ENCODE measurements around the gene SMLR1.

Gene SMLR1

DNA sequence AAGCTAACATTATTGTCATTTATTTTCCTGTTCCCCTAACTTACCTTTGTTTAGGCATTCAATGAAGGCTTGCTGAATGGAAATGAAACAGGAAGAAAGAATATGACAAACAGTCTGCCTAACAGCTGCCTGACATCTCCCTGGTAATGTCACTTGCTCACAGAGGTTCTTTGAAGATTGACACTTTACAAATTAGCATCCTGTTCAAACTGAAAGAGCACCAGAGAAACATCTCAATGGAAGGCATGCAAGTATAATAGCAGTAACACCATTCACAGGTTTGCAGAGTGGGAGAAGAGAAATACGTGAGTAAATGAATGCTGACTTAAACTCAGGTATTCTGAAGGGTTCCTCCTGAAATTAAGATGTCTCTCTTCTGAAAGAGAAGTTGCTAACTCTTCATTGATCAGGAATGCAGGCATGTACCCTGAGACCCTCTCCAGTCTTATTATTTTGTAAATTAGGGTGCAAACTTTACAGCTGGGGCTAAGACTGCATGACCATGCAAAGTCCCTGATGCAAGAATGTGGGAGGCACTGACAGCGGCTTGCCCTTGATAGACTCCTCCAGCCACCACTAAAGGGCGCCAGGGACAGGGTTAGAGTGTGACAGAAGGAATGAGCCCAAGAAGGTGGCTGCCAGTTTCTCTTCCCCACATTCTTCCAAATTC is 1.3 kb upstream of the SMLR1 start:
- no peak for DNase-seq

DNA sequence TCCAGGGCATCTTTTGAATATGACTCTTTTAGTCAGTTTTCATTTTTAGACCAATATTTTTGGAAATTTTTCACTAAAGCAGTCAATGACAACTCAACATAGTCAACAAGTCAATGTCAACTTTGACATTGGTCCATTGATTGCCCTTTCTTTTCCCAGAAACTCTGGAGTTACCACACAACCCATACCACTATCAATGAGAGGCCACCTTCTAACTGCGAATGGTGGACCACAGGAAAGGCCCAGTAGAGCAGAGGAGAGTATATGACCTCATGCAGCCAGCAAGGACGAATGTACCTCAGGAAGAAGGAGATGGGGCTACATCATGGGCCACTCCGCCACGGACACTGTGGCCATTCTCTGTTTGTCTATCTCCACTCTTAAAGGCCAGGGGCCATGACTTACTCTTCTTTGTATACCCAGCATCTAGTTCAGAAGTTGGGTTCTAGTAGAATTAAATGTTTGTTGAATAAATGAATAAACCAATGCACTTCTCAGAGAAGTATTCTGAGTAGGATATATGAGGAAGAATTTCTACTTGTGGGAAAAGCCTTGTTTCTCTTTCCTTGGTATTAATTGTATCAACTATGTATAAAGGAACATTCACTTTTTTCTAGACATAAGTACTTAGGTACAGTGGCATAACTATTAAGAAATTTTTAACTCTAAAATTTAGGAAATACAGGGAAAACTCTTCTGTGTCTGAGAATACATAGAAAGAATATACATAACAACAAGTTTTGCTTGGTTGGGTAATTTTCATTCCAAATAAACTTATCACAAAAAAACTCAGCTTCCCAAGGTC is 562 bp upstream of the SMLR1 start:
- DNase-seq = no peak

DNA sequence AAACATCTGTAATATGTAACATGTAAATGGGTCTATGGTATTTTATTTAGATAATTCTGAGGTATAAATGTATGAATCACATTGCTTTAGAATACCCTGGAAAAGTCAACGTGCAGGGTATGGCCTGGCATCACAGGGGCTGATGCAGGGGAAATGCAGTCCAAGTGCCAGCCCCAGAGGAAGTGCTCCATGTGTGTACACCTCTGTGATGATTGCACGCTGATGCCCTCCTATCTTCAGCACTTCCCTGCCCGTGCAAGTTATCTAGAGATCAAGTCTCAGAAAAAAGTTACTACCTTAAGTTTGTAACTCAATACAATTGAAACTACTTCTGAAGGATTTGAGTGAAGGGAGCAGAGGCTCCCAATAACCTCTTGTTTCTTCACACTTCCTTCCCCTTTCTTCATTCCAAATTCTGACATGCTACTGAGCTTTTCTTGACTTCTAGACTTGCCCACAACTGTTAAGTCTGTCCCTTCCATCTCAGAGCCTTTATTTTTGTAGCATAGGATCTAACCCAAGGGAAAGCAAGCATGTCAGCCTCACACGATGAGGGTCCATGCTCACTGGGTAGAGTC is 2.2 kb downstream of the SMLR1 start:
- no peak for DNase-seq

DNA sequence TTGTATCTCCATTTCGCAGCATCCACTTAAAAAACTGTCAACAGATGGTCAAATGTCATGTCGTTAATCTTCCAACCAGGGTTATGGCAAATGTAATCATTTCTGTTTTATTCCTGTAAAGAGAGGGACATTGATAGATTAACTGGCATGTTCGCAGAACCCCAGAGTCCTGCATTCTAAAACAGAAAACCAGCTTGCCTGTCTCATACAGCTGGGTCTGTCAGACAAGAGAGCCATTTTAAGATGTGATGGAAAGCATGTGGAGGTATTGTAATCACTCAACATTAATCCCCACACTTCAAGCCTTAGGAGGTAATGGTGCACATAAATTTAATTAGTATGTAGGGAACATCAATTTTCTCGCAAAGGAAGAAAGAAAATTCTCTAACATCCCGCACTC is 4.4 kb downstream of the SMLR1 start:
- DNase-seq = no peak

DNA sequence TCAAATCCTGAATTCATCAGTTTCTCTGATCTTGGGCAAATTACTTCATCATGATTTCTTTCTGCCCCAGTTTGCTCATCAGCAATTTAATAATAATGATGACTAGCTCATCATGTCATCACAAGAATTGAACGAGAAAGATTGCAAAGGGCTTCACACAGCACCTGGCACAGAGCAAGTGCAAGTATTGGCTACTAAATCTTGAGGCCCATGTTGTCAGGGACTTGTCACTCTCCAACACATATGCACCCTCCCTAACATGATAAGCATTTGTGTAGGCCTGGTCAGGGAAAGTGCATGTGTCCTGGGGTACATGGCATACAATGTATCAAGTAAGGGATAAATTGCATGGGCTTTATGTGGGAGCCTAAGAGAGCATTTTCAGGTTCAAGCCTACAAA is 6.4 kb downstream of the SMLR1 start:
- no peak for DNase-seq

DNA sequence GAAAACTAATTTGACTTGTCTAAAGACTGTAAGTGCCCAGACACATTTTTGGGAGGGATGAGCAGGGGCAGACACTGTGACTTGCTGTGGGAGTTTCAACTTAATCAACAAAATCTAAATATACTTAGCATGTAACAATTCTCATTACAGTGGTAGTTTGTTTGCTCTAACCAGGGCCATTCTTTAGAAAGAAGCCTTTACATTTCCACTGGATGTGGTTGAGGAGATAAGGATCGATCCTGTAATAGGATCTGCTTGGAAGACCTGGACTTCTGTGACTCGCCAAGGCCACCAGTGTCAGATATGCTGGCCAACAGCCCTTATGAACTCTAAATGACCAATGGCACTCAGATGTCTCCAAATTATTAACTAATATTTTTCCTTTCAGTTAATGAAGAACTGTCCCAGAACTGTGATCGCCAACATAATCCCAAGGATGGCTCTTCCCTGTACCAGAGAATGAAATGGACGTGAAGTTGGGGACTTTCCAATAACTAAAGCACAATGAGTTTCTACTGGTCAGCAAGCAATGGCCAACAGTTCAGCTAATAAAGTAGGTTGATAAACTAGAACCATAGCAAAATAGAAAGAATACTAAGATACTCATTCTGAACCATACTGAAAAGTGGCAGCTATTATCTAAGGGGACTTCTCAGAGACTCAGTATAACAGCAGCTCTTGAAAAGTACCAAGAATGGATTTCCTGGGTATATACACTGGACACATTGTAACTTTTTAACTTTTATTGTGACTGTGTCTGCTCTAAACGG is 7.5 kb downstream of the SMLR1 start:
- DNase-seq = no peak

DNA sequence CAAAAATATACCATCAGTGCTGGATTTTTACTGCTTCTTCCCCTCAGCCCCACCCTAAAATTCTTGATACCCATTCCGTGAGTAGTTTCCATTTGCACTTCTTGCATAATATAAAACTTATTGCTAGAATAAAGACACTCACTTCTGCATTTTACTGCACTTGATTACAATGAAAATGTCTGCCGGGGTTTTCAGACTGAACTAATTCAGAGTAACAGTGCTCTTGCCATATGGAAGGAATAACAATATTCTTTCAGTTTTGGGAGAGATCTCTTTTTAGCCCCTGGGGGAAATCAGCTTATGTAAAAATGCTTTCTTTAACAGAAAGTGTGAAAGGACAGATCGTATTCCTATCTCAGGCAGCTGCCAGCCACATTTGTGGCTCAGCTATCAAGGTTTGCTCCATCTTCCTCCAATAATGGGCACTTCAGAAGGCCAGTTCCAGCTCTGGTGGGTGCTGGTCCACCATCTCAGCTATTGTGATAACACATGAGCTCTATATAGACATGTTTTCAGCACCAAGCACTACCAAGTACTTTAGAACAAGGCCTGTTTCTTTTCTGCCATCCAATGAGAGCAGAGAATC is 8.9 kb downstream of the SMLR1 start:
- DNase-seq = no peak

DNA sequence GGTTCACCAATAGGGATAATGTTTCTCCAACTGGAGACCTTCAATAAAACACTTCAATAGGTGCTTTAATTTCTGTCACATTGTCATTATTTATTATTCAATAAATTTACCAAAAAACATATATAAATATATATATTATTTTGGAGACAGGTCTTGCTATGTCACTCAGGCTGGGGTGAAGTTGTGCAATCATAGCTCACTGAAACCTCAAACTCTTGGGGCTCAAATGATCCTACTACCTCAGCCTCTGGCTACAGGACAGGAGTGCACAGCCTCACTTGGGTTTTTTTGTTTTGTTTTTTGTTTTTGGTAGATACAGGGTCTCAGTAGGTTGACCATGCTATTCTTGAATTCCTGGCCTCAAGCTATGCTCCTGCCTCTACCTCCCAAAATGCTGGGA is 9.9 kb downstream of the SMLR1 start:
- no peak for DNase-seq

DNA sequence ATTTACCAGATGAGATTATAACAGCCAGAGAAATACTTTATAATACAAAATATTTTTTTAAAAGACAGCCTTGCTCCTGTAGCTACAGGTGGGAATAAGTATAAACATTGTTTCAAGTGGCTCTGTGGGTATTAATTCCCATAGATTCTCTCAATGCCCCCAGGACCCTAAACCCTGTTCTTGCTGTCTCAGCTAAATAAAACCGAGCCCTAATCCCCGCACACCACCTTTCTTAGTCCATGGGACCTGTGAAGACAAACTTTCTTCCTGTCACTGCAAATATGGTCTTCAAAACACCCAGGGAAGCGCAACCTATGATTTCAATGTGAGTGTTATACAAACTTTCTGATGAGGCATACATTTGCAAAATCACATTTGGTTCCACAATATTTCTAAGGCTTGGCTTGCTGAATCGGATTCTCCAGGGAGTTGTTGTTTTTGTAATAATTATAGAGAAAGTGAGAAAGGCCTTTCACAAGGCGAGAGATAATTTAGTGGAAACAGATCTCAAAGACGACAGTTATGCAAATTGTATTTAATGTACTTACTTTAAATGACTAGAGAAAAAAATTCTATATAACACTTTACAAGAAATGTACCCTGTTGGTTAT is 11.1 kb downstream of the SMLR1 start:
- no peak for DNase-seq

DNA sequence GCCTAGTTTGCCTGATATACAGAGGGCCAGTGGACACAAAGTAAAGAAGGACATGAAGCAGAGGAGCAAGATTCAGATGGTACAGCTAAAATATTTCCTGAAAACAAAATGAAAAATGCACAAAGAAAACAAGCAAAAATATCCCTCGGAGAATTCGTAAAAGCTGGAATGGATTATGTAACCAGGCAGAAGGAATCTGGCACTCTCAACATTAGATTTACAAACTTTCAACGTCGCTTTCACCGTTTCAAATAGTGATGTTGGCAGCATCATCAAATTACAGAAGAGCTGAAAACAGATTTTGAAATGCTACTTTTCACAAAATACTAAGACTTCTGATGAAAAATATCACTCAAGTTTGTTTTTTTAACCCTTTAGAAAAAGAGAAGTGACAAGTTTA is 11.7 kb downstream of the SMLR1 start:
- DNase-seq = no peak

DNA sequence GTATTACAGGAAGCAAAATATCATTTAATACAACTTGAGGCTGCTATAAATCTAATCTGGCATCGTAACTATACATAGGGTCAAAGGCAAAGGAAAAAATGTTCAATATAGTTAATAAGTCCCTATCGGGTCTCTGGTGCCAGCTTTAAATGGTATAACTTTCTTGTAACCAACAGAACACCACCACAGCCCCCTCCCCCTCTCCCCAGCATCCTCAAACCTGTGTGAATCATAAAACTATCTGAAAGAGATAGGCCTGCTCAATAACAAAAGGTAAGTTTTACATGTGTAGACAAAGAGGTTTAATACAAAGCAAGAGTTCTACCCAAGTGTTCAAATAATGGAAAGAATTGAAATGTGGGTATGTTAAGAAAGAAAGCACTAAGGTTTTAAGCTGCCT is 12.2 kb downstream of the SMLR1 start:
- no peak for DNase-seq

DNA sequence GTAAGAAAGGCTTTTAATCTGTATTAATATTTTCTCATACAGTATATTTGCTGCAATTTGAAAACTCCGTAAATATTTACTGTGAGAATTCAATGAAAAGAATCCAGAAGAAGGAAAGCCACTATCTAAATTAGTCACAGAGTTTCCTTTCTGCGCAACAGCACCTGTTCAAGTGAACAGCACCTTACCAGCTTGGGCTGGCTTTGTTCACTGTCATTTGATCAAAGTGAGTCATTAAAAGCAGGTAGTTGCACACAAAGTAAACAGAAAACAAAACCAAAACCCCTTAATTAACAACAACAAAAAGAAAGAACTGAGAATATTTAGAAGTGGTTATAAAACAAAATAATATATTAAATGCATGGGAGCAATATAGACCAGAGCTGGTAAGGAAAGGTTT is 12.8 kb downstream of the SMLR1 start:
- no peak for DNase-seq

DNA sequence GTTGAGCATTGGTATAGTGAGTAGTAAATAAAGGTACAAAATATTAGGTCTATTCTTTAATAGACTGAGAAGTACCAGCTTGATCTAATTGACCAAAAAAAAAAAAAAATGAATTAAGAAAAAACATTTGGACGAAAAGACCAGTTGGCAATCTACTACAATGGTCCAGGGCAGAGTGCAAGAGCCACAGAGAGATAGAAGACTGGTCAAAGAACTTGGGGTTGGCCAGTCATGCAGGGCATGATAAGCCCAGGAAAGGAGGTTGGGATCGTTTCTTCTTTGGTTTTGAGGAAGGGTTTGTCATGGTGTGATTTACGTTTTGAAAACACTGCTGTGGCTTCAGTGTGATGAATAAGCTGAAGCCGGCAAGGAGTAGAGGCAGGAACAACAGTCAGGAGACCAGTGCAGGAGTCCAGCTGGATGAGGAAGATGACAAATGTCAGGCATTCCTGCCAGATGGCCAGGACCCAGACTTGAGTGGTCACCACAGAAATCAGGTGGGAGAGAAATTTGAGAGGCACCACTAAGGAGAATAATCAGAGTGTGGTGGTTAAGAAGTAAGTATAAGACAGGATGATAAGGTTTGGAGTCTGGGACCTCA is 14.0 kb downstream of the SMLR1 start:
- no peak for DNase-seq

DNA sequence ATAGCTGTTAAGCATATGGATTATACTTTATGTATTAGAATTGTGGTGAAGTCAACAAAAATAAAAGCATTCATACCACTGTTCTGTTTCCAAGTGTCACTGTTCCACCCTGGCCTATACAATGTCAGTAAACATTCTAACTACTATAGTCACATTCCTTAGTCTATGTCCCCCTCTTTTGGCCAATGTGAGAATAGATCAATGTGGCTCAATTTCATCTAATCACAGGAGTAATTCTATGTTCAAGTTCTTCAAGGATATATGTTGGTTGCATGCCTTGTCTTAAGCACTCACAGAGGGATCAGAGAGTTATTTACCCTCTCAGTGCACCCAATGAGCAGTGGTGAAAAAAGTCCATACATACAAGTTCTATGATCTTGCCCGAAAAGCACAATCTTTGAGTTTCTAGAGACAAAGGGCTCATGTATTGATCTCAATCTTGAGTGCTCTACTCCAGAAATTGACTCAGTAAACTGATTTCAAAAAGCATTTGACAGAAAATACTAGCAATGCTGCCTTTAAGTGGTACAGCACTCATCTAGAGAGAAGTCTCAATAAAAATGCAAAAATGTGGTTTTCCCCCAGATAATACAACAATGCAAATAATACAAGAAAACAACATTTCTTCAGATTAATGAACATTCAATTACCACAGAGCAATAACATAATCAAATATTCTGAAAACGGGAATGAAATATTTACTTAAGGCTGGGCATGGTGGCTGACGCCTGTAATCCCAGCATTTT is 16.5 kb downstream of the SMLR1 start:
- peak; percentile 22 to 54 for DNase-seq

DNA sequence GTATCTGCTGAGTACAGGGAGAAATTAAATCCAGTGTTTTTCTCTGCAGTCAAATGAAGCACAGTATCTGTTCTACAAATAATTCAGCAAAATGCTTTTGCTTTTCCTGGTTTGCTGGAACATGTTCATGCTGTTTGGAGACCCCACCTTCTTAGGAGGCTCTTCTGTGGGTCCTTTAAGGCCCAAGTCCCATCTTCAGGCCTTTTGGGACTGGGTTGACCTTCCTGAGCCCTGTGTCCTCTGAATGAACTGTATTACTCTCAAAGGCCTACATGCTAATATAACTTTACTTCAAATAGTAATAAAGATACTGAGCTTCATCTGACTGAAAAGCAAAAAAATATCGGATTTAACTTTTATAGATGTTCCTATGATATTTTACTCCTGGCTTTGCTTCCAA is 19.3 kb downstream of the SMLR1 start:
- DNase-seq = no peak

DNA sequence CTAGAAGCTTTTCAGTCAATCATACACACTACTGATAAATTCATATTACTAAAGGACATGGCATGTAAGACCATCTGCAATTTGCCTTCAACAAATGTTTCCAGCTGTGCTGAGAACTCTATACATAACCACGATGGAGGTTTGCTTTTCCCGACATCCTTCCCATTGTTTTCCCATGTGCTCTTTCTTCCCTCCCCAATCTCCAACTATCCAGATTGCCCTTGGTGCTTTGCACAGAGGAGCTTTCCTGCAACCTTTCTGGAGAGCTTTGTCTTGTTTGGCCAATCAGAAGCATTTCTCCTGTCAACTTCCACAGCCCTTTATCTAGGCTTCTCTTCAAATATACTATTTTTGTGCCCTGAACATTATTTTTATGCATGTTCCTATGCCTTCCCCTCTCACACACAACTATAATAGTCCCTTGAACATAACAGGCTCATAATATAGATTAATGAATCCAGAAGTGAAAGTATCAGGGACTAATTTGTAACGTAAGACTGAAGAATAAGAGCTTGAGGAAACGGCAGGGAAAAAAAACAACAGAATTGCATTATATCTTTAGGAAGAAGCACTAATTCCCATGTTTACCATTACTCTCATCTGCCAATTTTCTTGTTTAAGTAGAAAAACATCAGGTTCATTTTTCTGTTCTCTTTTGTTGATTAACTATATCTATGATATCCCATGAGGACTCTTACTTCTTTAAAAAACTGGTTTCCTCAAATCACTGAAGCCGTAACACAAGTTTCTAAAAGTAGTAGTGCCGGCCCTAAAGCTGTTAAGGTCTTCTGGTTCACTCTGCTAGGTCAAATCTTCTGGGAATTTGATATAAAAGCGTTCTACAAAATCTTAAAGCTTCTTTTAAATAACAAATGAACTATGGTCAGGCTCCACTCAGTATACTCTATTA is 20.1 kb downstream of the SMLR1 start:
- DNase-seq = no peak

DNA sequence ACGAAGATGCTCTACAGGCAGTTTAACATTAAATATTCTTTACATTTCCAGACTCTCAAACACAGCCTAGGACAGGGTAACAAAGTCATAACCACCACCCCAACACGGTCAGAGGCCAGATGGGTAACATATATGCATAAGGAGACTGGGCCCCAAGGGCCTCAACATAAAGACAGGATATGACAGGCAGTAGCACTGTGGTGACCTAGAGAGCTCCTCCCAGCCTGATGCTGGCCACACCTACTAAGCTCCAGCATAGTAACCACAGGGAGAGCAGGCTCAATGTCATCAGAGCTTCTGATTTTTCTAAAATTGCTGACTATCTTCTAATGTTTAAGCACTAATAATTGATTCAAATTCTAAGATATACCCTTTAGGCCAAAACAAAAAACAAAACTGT is 21.7 kb downstream of the SMLR1 start:
- no peak for DNase-seq

DNA sequence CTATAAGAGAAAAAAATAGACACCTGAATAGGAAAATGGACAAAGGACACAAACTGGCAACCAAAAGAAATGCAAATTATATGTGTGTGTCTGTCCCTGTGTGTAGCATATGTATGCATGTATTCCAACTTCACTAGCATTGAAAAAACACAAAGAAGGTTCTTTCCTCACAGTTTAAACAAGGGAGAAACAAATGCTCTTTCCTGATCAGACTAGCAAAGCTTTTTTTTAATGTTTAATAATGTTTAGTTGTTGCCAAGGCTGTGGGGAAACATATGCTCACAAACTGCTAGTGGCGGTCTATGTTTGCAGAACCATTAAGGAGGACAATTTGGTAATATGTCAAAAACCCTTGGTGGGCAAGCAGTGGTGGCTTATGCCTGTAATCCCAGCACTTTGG is 22.4 kb downstream of the SMLR1 start:
- peak in 1 of 2 experiments; percentile 72 for DNase-seq

DNA sequence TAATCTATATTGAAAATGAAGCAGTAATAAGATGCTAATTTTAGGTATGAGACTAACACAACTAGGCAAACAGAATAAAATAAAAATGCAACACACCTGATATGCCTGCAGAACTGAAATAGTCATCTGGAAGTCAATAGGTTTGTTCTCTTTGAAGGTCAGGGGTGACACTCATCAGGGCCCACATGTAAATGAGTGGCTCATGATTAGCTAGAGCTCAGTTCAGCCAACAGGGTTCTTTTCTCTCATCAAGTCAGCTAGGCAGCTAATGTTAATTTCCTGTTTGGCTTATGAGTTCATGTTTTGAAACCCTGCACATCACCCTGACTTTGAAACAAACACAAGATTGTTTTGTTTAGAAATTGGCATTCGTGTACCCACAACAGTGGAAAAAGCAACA is 23.8 kb downstream of the SMLR1 start:
- DNase-seq = no peak

DNA sequence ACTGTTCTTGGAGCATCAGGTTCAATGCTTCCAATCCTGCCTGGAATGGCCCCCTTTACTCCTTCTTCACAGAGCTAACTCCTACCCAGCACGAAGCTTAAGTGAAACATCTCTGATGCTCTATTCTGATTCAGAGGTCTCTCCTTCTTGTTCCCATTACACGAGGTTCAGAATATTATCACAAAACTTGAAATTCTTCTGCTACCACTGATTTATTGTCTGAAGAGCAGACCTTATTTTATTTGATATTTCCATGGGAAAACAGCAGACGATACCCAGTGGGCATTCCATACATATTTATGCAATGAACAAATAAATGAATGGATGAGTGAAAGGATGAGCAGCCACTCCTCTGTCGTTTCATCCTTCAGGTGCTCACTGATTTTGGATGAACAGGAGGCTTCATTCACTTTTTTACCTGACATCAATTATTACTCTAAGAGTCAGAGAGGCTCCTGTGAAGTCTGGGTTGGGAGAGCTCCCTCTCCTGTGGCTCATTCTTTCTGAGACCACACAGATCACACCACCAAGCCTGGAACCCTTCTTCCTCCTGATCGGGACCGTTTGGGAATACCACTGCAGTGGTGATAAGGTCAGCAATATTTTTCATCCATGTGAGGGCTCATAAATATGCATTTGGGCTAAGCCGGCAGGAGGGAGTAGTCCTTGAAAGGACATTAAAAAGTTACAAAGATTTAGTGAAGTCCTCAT is 25.8 kb downstream of the SMLR1 start:
- no peak for DNase-seq
